ENCODE data around the gene ARF5.

Gene ARF5

DNA sequence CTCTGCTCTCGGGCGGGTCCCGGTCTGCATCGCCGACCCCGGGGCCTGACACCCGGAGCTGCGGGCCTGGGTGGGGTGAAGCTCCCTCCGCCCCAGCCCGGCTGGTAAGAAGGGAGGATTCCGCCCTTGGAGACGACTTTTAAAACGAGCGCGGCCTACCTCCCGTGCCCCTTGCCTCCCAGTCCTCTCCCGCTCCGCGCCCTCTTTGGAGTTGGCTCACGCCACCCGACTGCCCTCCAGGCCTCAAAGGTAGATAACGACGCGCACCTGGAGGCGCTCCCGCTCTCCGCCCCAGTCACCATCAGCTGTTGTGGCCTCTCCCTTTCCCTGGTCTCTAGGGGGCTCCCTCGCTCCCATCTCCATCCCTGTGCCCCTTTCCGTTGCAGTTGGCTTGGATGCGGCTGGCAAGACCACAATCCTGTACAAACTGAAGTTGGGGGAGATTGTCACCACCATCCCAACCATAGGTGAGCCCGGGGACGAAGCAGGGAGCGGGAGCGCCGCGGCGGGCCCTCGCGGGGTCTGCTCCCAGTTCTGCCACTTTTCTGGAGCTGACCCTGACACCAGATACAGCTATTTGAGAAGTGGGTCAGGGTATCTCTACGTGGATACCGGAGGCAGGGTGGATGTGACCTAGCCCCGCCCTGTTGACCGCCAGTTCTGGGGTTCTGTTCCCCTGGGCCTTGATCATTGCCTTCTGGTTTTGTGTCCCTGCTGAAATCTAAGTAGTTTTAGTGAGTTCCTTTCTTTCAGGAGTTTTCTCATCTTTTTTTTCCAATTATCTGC lies 679 bp downstream of the ARF5 start:
- DNase-seq (ENCODE audit: low read depth in 4 of 4, low spot score in 1 of 4): peak in 1 of 4 experiments; percentile 7

- no peak for DNase-seq (ENCODE audit: low read depth in 4 of 4, low spot score in 1 of 4)
These were observed 1.7 kb downstream of the ARF5 start for GRCh38 chr7:127589896-127590295.

DNA sequence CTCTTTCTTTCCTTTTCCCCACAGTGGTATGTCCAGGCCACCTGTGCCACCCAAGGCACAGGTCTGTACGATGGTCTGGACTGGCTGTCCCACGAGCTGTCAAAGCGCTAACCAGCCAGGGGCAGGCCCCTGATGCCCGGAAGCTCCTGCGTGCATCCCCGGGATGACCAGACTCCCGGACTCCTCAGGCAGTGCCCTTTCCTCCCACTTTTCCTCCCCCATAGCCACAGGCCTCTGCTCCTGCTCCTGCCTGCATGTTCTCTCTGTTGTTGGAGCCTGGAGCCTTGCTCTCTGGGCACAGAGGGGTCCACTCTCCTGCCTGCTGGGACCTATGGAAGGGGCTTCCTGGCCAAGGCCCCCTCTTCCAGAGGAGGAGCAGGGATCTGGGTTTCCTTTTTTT lies 3.0 kb downstream of the ARF5 start:
- no peak for DNase-seq (ENCODE audit: low read depth in 4 of 4, low spot score in 1 of 4)

DNA sequence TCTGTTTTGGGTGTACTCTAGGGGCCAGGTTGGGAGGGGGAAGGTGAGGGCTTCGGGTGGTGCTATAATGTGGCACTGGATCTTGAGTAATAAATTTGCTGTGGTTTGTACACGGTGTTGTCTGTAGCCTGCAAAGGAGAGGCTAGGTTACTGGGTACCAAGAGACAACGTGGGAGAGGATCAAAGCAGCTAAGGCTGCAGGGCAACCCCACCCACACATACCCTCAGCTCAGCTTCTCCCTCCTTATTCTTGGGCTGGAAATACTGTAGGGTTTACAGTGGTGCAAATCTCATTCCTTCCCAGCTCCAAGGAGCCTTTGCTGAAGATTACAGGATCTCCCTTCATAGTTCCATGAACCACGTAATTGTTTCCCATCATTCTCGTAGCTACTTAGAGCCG lies 3.4 kb downstream of the ARF5 start:
- DNase-seq (ENCODE audit: low read depth in 4 of 4, low spot score in 1 of 4): no peak

DNA sequence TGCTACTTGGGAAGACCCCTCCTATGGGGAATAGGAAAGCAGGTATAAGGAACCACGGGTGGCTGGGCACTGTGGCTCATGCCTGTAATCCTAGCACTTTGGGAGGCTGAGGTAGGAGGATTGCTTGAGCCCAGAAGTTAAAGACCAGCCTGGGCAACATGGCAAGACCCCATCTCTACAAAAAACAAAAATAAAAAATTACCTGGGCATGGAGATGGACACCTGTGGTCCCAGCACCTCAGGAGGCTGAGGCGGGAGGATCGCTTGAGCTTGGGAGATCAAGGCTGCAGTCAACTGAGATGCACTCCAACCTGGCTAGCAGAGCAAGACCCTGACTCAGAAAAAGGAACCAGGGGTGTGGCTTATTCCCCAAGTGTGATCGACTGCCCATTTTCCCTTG lies 4.3 kb downstream of the ARF5 start:
- no peak for DNase-seq (ENCODE audit: low read depth in 4 of 4, low spot score in 1 of 4)

- DNase-seq (ENCODE audit: low read depth in 4 of 4, low spot score in 1 of 4): no peak
These were observed 6.3 kb downstream of the ARF5 start for GRCh38 chr7:127594490-127594889.

- DNase-seq (ENCODE audit: low read depth in 4 of 4, low spot score in 1 of 4): no peak
These were observed 7.5 kb downstream of the ARF5 start for GRCh38 chr7:127595737-127596136.

DNA sequence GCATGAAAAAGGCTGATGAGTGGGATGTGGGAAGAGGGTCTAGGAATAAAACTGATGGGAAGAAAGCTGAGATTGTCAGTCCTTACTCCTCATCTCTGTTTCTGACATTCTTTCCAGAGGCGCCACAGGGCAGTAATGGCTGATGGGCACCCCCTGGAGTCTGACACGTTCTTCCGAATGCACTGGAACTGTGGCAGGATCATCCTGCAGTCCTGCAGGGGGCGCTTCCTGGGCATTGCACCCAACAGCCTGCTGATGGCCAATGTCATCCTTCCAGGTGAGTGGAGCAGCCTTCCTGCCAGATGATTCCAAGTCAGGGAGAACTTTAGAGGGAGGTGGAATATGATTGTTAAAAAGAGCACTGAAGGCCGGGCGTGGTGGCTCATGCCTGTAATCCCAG lies 10.1 kb downstream of the ARF5 start:
- DNase-seq (ENCODE audit: low read depth in 4 of 4, low spot score in 1 of 4): no peak

DNA sequence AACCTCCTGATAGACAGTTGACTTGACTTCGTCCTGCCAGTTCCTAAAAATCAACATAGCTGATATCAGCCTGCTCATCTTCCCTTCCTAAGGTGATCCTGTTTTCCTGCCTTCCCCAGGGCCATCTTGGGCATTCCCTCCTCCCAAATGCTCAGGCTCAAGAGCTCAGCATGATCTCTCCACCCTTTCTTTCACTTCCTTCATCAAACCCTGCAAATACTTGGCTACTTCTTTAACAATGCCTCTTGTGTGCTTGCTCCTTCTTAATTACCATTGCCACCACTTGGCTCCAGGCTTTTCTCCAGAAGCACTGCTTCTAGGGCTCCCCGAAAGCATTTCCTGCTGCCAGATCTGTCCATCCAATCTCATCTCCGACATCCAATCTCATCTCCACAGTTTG lies 12.7 kb downstream of the ARF5 start:
- DNase-seq (ENCODE audit: low read depth in 4 of 4, low spot score in 1 of 4): no peak

DNA sequence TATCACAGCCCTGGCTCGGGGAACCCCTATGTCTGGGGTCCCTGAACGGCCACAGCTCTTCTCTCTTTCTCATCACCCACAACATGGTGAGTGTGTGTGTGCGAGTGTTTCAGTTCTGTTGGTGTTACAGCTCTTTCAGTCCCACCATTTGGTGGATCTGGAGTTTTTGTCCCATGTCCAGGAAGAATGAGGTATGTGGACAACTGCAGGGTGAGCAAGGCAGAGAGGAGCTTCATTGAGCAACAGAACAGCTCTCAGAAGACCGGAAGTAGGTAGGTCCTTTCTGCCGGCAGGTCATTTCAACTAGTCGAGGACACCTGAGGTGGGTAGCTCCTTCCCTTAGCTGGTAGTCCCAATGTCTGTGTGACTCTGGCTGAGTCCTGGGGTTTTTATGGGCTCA lies 20.2 kb downstream of the ARF5 start:
- DNase-seq (ENCODE audit: low read depth in 4 of 4, low spot score in 1 of 4): no peak

- no peak for DNase-seq (ENCODE audit: low read depth in 4 of 4, low spot score in 1 of 4)
These were observed 21.1 kb downstream of the ARF5 start for GRCh38 chr7:127609297-127609696.

GRCh38 chr7:127612263-127612662 lies 24.1 kb downstream of the ARF5 start:
- DNase-seq (ENCODE audit: low read depth in 4 of 4, low spot score in 1 of 4): no peak

DNA sequence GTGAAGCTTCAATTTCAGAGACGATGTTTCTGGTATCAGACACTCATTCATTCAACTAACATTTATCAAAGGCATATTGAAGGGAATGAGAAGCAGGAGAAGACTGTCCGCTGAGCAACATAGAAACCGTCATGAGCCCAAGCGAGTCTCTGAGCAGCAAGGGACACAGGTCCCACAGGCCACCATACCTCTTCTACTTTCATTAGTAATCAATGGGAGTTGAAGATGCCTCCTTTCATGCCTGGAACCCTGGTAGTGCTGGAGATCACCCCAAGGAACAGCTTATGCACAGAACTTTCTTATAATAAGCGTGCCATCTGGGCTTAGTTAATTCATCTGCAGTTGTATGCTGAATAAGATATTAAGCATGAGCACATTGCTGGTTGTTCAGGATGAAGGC lies 28.5 kb downstream of the ARF5 start:
- DNase-seq (ENCODE audit: low read depth in 4 of 4, low spot score in 1 of 4): no peak

DNA sequence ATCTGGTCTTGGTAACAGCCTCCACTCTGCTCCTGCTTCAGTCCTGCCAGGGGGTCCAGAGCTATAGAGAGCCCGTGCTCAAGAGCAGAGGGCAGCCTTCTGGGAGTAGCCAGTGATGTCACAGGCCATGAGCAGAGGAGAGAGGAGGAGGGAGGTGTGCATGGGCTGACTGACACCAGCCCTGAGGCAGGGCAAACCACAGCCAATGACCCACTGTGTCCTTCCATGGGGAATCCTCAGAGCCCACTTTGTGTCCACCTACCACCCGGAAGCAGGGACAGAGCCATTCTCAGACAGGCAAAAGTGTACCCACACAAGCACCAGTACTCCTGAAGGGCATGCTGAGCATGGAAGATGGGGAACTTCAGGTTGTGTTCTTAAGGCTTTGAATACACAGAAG lies 29.8 kb downstream of the ARF5 start, which contains the start of gene PAX4:
Gene PAX4 (minus strand): TSS at position 101 of the 400 bp plus-strand sequence. CDS start 2,214 bp downstream, outside the sequence.
- DNase-seq (ENCODE audit: low read depth in 4 of 4, low spot score in 1 of 4): no peak

DNA sequence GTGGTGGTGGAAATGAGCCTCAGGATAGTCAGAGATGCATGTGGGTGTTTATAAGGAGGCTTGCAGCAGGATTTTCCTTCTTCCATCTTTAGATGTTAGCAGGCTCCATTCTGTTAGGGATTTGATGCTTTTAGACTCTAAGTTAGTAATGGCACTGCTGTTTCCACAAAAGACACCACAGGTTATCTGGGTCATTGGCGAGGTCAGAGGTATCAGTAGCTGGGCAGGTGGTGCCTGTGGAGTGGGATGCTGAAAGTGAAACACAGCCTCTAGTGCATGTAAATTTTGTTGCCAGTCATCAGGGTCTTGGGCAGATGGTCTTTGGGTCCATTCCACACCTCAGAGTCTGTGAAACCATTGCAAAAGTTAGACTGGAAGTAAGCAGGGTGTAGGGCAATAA lies 30.6 kb downstream of the ARF5 start:
- DNase-seq (ENCODE audit: low read depth in 4 of 4, low spot score in 1 of 4): no peak

- DNase-seq (ENCODE audit: low read depth in 4 of 4, low spot score in 1 of 4): no peak
These were observed 31.6 kb downstream of the ARF5 start for GRCh38 chr7:127619681-127620405.

DNA sequence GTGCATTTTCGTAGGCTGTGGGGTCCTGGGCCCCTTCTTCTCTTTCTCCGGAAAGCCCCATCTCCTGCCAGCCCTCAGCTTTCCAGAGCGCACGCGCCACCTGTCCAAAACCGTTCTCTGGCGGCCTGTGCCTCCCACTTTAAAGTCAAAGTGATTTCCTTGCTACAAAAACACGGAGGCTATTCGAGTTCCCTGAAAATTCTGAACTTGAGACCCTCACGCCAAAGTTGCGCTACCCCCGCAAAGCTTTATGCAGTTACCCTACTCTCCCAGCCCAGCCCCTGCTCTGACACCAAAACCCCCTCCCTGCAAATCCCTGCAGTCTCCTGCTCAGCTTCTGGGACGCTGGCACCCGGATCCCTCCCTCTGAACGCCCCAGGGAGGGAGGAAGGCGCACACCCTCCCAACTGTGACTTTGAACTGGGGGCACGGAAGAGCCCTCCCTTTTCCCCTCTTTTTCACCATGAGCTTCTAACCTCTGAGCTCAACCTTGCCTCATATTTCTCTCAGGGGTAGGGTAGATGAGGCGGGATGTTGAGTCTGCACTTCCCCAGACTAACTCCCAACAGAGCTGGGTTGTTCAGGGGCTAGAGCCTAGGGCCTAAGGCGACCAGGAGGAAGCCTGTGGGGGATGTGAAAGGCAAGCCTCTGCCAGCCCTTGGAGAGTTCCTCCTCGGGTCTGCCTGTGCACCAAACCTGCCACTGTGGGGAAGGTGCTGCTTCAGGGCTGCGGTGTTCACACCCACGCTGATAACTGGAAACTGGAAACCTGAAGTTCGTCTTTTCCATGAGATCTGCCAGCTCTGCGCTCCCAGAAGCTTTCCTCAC lies 32.4 kb downstream of the ARF5 start:
- DNase-seq (ENCODE audit: low read depth in 4 of 4, low spot score in 1 of 4): no peak

GRCh38 chr7:127625331-127625730 lies 37.1 kb downstream of the ARF5 start:
- no peak for DNase-seq (ENCODE audit: low read depth in 4 of 4, low spot score in 1 of 4)

GRCh38 chr7:127628445-127628844 lies 40.2 kb downstream of the ARF5 start:
- no peak for DNase-seq (ENCODE audit: low read depth in 4 of 4, low spot score in 1 of 4)

- DNase-seq (ENCODE audit: low read depth in 4 of 4, low spot score in 1 of 4): peak in 1 of 4 experiments; percentile 13
These were observed 41.1 kb downstream of the ARF5 start for GRCh38 chr7:127629268-127629854.

- no peak for DNase-seq (ENCODE audit: low read depth in 4 of 4, low spot score in 1 of 4)
These were observed 44.2 kb downstream of the ARF5 start for GRCh38 chr7:127632276-127632910.
